Osteoblast (primary cell): ENCODE data around the gene MET. TPM values are rescaled to one million over a fixed set of nuclear protein-coding genes. Genes with fewer than 3 reads are reported as not detected.

Experiments
- DNase-seq: peaks from one replicate; pipeline ENCODE4 v3.0.0; 2011; ENCODE audit warnings: low spot score, mixed read lengths; ENCODE audit not compliant: insufficient read length; ENCODE audit errors: missing footprints
- H2AFZ ChIP-seq: 2 replicates; pipeline ENCODE4 v1.6.0; 2011; ENCODE audit warnings: mild to moderate bottlenecking, low read length
- H3K27ac ChIP-seq: 2 replicates; pipeline ENCODE4 v1.5.1; 2011; ENCODE audit warnings: mild to moderate bottlenecking, low read depth, low read length, moderate library complexity
- H3K27me3 ChIP-seq: 2 replicates; pipeline ENCODE4 v1.6.0; 2012; ENCODE audit warnings: mild to moderate bottlenecking, control low read depth, inconsistent platforms, low read length, moderate library complexity; ENCODE audit not compliant: insufficient read depth
- H3K36me3 ChIP-seq: 2 replicates; pipeline ENCODE4 v1.5.1; 2011; ENCODE audit warnings: mild to moderate bottlenecking, low read length, control low read depth, moderate library complexity; ENCODE audit not compliant: insufficient read depth
- H3K4me1 ChIP-seq: 2 replicates; pipeline ENCODE4 v1.5.1; 2011; ENCODE audit warnings: mild to moderate bottlenecking, low read length, control low read depth, moderate library complexity; ENCODE audit not compliant: insufficient read depth
- H3K4me2 ChIP-seq: 2 replicates; pipeline ENCODE4 v1.6.0; 2011; ENCODE audit warnings: mild to moderate bottlenecking, low read length; ENCODE audit not compliant: insufficient read depth
- H3K4me3 ChIP-seq: fragments of 200-600 bp; sonication (generic); 3 replicates; pipeline ENCODE4 v1.5.1; 2012; ENCODE audit warnings: mild to moderate bottlenecking, low read length, inconsistent platforms; ENCODE audit not compliant: insufficient read depth
- H3K79me2 ChIP-seq: 2 replicates; pipeline ENCODE4 v1.6.0; 2012; ENCODE audit warnings: mild to moderate bottlenecking, low read length, control low read depth, inconsistent platforms; ENCODE audit not compliant: insufficient read depth
- H3K9me3 ChIP-seq: 2 replicates; pipeline ENCODE4 v1.5.1; 2011; ENCODE audit warnings: low read depth, low read length, control low read depth
- H4K20me1 ChIP-seq: 2 replicates; pipeline ENCODE4 v1.6.0; 2012; ENCODE audit warnings: mild to moderate bottlenecking, low read length, control low read depth; ENCODE audit not compliant: insufficient read depth
- total RNA-seq: library from RNA; depleted of rRNA; stranded (reverse); fragments of >200 nt; gene quantifications from 2 replicates; pipeline ENCODE4 v1.2.3, GENCODE V29; 2012
- TF ChIP-seq, protein P1 (sequence below): IDR thresholded peaks from 2 replicates; pipeline ENCODE4 v1.5.1; 2011; ENCODE audit warnings: mild to moderate bottlenecking, low read depth, low read length, moderate library complexity; ENCODE audit errors: extremely low read depth

MET gene
- total RNA-seq, 1 donor: 55.0 TPM

DNA sequence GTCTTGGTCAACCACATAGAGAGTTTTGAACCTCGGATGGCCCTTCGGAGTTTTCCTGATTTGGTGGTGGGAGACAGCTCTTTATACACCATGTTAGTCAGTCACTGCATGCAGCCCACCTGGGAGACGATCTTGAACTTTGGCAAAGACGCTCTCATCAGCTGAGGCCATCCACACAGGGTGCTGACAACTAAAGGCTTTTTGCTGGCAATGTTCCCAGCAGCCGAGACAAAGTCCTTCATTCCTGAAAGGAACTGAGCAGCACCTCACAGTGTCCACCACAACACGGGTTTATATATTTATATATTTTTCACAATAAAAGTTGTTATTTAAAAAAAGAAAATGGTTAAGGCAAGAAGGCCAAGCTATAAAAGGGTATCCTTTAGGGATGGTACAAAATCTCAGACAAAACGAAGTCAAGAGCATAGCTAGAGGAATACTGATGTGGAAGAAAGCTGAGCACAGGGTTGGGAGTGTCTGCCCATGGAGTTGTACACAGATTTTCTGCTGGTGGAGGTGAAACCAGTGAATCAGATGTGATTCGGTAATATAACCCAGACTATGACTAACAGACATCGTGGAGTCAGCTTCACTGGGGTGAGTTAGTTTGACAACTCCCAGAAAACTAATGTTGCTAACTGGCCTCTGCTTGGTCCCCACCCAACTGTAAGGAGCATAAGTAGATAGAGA, 163.0 kb downstream of the MET start:
- Histone ChIP-seq H3K4me3 (no peak overlapping the region), H3K4me2 (no peak overlapping the region), H3K9me3 (no peaks in the 10 kb centered on the region), H3K4me1 (no peaks in the 10 kb centered on the region), H2AFZ (peak overlapping the region; percentile 14), H3K27me3 (no peaks in the 10 kb centered on the region), H4K20me1 (no peaks in the 10 kb centered on the region), H3K79me2 (no peaks in the 10 kb centered on the region), H3K27ac (no peak overlapping the region), H3K36me3 (no peaks in the 10 kb centered on the region)
- peak; percentile 80 for DNase-seq
- TF ChIP-seq, protein P1, sequence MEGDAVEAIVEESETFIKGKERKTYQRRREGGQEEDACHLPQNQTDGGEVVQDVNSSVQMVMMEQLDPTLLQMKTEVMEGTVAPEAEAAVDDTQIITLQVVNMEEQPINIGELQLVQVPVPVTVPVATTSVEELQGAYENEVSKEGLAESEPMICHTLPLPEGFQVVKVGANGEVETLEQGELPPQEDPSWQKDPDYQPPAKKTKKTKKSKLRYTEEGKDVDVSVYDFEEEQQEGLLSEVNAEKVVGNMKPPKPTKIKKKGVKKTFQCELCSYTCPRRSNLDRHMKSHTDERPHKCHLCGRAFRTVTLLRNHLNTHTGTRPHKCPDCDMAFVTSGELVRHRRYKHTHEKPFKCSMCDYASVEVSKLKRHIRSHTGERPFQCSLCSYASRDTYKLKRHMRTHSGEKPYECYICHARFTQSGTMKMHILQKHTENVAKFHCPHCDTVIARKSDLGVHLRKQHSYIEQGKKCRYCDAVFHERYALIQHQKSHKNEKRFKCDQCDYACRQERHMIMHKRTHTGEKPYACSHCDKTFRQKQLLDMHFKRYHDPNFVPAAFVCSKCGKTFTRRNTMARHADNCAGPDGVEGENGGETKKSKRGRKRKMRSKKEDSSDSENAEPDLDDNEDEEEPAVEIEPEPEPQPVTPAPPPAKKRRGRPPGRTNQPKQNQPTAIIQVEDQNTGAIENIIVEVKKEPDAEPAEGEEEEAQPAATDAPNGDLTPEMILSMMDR: no peak

DNA sequence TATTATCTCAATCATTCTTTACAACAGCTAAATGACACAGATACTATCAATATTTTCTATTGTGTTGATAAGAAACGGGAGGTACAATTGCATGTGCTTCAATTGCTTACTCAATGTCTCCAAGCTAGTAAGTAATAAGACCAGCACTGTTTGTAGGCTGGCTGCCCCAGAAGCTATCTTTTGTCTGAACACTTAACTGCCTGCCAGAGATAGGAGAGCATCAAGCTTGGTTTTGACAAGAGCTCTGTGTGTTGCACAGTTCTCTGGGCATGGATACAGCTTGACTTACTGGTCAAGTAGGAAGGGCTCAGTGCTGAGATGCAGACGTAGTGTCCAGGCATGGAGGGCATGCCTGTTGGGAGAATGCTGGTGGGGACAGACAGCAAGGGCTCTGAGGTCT, 164.1 kb downstream of the MET start:
- DNase-seq: no peak
- no peaks in the 10 kb centered on the region for H3K9me3 ChIP-seq
- no peak overlapping the region for H2AFZ ChIP-seq
- H3K4me2 ChIP-seq: no peak overlapping the region
- no peak overlapping the region for H3K4me3 ChIP-seq
- no peaks in the 10 kb centered on the region for H3K36me3 ChIP-seq
- H3K4me1 ChIP-seq: no peaks in the 10 kb centered on the region
- H3K79me2 ChIP-seq: no peaks in the 10 kb centered on the region
- TF ChIP-seq, protein P1: no peak
- H4K20me1 ChIP-seq: no peaks in the 10 kb centered on the region
- H3K27ac ChIP-seq: no peak overlapping the region
- H3K27me3 ChIP-seq: no peaks in the 10 kb centered on the region

DNA sequence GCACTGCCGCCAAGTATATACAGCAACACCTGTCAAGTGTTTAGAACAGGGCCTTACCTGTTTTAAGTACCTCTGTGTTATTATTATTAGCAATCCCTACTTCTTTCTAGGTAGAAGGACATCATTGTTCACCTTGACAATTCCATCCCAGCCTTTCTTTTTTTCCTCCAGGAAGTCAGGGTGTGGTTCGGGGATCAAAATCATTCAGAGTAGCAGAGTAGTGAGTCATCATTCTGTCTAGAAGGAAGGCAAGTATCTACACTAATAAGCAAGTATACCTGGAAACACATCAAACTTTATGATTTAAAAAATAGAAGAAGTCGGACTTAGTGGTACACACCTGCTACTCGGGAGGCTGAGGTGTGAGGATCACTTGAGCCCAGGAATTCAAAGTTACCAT, 164.9 kb downstream of the MET start:
- H3K27ac ChIP-seq: no peak overlapping the region
- H3K4me2 ChIP-seq: no peak overlapping the region
- no peak overlapping the region for H3K4me3 ChIP-seq
- TF ChIP-seq, protein P1: no peak
- H3K79me2 ChIP-seq: no peaks in the 10 kb centered on the region
- H3K27me3 ChIP-seq: no peaks in the 10 kb centered on the region
- H2AFZ ChIP-seq: no peak overlapping the region
- no peaks in the 10 kb centered on the region for H4K20me1 ChIP-seq
- no peak for DNase-seq
- no peaks in the 10 kb centered on the region for H3K9me3 ChIP-seq
- no peaks in the 10 kb centered on the region for H3K36me3 ChIP-seq
- no peaks in the 10 kb centered on the region for H3K4me1 ChIP-seq

DNA sequence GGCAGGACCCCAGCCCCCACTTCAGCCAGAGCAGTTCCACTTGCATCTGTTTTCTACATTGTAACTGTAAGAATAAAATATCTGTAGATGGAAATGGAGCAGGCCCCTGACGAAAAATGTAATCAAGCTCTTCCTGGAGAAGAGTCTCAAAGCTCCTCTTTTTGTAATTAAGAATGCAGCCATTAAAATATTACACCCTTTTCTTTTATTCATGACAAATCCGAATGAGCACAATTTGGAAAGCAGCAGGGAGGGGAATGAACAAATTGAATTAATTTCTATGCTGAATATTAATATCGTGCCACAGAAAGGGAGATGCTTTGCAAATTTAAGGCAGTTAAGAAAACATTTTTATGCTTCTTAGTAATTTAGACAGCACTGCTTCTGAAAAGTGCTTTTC, 165.6 kb downstream of the MET start:
- Histone ChIP-seq H2AFZ (no peak overlapping the region), H3K4me1 (no peaks in the 10 kb centered on the region), H3K4me2 (no peak overlapping the region)

More for the DNA sequence above, 165.6 kb downstream of the MET start:
- H3K27me3 ChIP-seq: no peaks in the 10 kb centered on the region
- H3K4me3 ChIP-seq: no peak overlapping the region
- no peaks in the 10 kb centered on the region for H4K20me1 ChIP-seq
- H3K27ac ChIP-seq: no peak overlapping the region
- TF ChIP-seq, protein P1: no peak
- no peaks in the 10 kb centered on the region for H3K36me3 ChIP-seq
- H3K79me2 ChIP-seq: no peaks in the 10 kb centered on the region
- DNase-seq: no peak
- no peaks in the 10 kb centered on the region for H3K9me3 ChIP-seq
